Measurements from ENCODE around the gene RITA1.

DNA sequence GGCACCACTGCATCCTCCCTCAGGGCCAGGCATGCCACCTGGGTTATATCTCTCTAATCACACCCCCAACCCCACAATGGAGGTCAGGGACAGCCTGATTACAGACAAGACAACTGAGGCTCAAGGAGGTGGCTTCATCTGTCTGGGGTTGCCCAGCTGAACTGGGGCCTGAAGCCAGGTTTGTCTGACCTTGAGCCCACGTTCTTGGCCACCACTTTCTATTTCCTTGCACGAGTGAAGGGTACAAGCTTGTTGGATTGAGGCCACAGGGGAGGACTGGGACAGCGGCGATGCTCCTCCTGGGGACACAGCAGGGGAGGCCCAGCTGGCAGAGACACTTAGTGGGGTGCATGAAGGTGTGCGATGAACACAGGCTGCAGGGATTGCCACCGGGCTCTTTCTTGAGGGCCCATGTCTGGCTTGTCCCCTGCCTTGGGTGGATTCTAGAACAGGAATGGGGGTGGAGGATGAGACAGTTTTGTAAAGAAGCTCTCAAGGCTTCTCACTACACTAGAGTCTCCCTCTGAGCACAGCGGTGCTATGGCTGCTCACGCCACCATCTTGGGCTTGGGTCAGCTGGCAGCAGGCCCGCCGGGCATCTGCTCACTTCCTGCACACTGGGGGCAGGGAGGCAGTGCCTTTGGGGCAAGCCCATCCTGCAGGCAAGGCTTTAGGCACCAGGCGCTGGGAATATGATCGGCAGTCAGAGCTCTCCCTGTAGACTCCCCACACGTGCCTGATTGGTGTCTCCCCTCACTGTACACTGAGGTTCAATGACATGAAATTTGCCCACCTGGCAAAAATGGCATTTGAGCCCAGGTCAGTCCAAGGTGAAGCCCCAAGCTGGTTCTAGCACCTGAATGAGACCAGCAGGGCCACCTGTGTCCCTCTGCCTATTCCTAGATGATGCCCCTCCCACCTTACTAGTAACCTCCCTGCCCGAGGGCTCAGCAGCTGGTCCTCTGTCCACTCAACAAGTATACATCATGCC is 16.0 kb downstream of the RITA1 start:
- TF ChIP-seq, protein P1, sequence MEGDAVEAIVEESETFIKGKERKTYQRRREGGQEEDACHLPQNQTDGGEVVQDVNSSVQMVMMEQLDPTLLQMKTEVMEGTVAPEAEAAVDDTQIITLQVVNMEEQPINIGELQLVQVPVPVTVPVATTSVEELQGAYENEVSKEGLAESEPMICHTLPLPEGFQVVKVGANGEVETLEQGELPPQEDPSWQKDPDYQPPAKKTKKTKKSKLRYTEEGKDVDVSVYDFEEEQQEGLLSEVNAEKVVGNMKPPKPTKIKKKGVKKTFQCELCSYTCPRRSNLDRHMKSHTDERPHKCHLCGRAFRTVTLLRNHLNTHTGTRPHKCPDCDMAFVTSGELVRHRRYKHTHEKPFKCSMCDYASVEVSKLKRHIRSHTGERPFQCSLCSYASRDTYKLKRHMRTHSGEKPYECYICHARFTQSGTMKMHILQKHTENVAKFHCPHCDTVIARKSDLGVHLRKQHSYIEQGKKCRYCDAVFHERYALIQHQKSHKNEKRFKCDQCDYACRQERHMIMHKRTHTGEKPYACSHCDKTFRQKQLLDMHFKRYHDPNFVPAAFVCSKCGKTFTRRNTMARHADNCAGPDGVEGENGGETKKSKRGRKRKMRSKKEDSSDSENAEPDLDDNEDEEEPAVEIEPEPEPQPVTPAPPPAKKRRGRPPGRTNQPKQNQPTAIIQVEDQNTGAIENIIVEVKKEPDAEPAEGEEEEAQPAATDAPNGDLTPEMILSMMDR (IDR thresholded peaks at IDR 0.05), result no peak
- TF ChIP-seq POLR2A (IDR thresholded peaks at IDR 0.05), result no peak

Measured in adrenal gland (tissue), 5 donors.